ENCODE measurements around the gene MAPT.

MAPT gene

GRCh38 chr17:46028981-46029565 is 134.7 kb downstream of the MAPT start:
- no peak for DNase-seq (ENCODE audit: low read depth in 2 of 2)

GRCh38 chr17:46029627-46030026 is 135.3 kb downstream of the MAPT start:
- DNase-seq (ENCODE audit: low read depth in 2 of 2) = no peak

GRCh38 chr17:46030752-46031151 is 136.4 kb downstream of the MAPT start:
- no peak for DNase-seq (ENCODE audit: low read depth in 2 of 2)

- DNase-seq (ENCODE audit: low read depth in 2 of 2) = no peak
Measured at GRCh38 chr17:46031440-46031839, 137.1 kb downstream of the MAPT start.

GRCh38 chr17:46031920-46032319 is 137.6 kb downstream of the MAPT start:
- DNase-seq (ENCODE audit: low read depth in 2 of 2) = no peak

- DNase-seq (ENCODE audit: low read depth in 2 of 2) = no peak
Measured at GRCh38 chr17:46032909-46033308, 138.6 kb downstream of the MAPT start.

GRCh38 chr17:46033392-46033791 is 139.0 kb downstream of the MAPT start:
- no peak for DNase-seq (ENCODE audit: low read depth in 2 of 2)

GRCh38 chr17:46035112-46035818 is 140.9 kb downstream of the MAPT start:
- no peak for DNase-seq (ENCODE audit: low read depth in 2 of 2)

GRCh38 chr17:46036491-46036890 is 142.1 kb downstream of the MAPT start:
- DNase-seq (ENCODE audit: low read depth in 2 of 2) = no peak

GRCh38 chr17:46037722-46038255 is 143.4 kb downstream of the MAPT start:
- no peak for DNase-seq (ENCODE audit: low read depth in 2 of 2)

- DNase-seq (ENCODE audit: low read depth in 2 of 2) = no peak
Measured at GRCh38 chr17:46038414-46038813, 144.1 kb downstream of the MAPT start.

GRCh38 chr17:46038937-46039336 is 144.6 kb downstream of the MAPT start:
- DNase-seq (ENCODE audit: low read depth in 2 of 2) = no peak

GRCh38 chr17:46039592-46040186 is 145.3 kb downstream of the MAPT start:
- no peak for DNase-seq (ENCODE audit: low read depth in 2 of 2)

- DNase-seq (ENCODE audit: low read depth in 2 of 2) = no peak
Measured at GRCh38 chr17:46042246-46042645, 147.9 kb downstream of the MAPT start.

GRCh38 chr17:46042925-46043324 is 148.6 kb downstream of the MAPT start:
- no peak for DNase-seq (ENCODE audit: low read depth in 2 of 2)

- no peak for DNase-seq (ENCODE audit: low read depth in 2 of 2)
Measured at GRCh38 chr17:46043606-46044005, 149.3 kb downstream of the MAPT start.

GRCh38 chr17:46044286-46044928 is 150.1 kb downstream of the MAPT start:
- DNase-seq (ENCODE audit: low read depth in 2 of 2) = peak in 1 of 2 donors; percentile 18

GRCh38 chr17:46044989-46045388 is 150.6 kb downstream of the MAPT start:
- no peak for DNase-seq (ENCODE audit: low read depth in 2 of 2)

- no peak for DNase-seq (ENCODE audit: low read depth in 2 of 2)
Measured at GRCh38 chr17:46045639-46046038, 151.3 kb downstream of the MAPT start.

GRCh38 chr17:46046957-46047356 is 152.6 kb downstream of the MAPT start:
- no peak for DNase-seq (ENCODE audit: low read depth in 2 of 2)

GRCh38 chr17:46047398-46047797 is 153.0 kb downstream of the MAPT start:
- DNase-seq (ENCODE audit: low read depth in 2 of 2) = no peak

GRCh38 chr17:46047856-46048255 is 153.5 kb downstream of the MAPT start:
- no peak for DNase-seq (ENCODE audit: low read depth in 2 of 2)

- DNase-seq (ENCODE audit: low read depth in 2 of 2) = no peak
Measured at GRCh38 chr17:46049656-46050055, 155.3 kb downstream of the MAPT start.

Data from stimulated activated CD4-positive, alpha-beta T cell treated with anti-CD3 and anti-CD28 coated beads, Interleukin-1b, Interleukin-23, amount 100 ng/mL, for 1 hour (primary cell).